HL-60 (cell line): Measurements from ENCODE around the gene MAGI2.

Experiments used
- DNase-seq, 2 experiments: peaks; one replicate each; pipeline ENCODE4 v3.0.0-alpha.2; 2010 to 2020; ENCODE audit warnings: low read depth in 1 of 2, low spot score in 1 of 2
- H3K27ac ChIP-seq: fragments of 250-450 bp; sonication (Bioruptor Pico); replicated peaks from 2 replicates; pipeline ENCODE4 v1.5.1; 2020; ENCODE audit warnings: mild to moderate bottlenecking, moderate library complexity
- H3K27me3 ChIP-seq: fragments of 250-450 bp; sonication (Bioruptor Pico); 2 replicates; pipeline ENCODE4 v1.5.1; 2021; ENCODE audit warnings: mild to moderate bottlenecking, moderate library complexity; ENCODE audit not compliant: insufficient read depth, poor library complexity, severe bottlenecking
- H3K4me3 ChIP-seq: replicated peaks from 2 replicates; pipeline ENCODE4 v1.5.1; 2011; ENCODE audit warnings: mild to moderate bottlenecking, control low read depth, low read length; ENCODE audit not compliant: insufficient read depth
- GABPA ChIP-seq: IDR thresholded peaks from 2 replicates; pipeline ENCODE4 v1.6.1; 2012; ENCODE audit warnings: low read depth
- POLR2AphosphoS5 ChIP-seq: IDR thresholded peaks from 2 replicates; pipeline ENCODE4 v1.6.1; 2012; ENCODE audit warnings: low read depth
- SPI1 ChIP-seq: IDR thresholded peaks from 2 replicates; pipeline ENCODE4 v1.6.1; 2012; ENCODE audit warnings: low read depth, mild to moderate bottlenecking, borderline replicate concordance
- TF ChIP-seq, protein P1 (sequence below): IDR thresholded peaks from one replicate; pipeline ENCODE4 v1.5.1; 2011; ENCODE audit warnings: low read length, control low read depth, inconsistent platforms; ENCODE audit not compliant: insufficient read depth
- TF ChIP-seq, protein P2 (sequence below): IDR thresholded peaks from 2 replicates; pipeline ENCODE4 v1.6.1; 2012; ENCODE audit warnings: low read depth; ENCODE audit not compliant: insufficient replicate concordance

MAGI2 gene

DNA sequence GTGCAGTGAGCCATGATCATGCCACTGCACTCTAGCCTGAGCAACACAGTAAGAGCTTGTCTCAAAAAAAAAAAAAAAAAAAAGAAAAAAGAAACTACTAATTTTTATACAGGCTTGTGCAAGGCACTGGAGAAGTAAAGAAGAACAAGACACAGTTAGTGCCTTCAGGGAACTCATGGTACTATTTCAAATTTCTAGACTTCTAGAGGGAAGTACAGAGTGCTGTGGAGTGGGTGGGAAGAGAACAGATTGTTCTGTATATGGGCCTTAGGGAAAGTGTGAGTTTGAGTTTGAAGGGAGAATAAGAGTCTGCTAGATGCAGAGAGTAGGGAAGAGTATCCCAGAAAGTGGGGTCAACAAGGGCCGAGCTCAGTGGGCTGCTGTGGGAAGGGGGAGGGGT is 1420.1 kb downstream of the MAGI2 start:
- TF ChIP-seq GABPA (no peak), SPI1 (no peak), POLR2AphosphoS5 (no peak)
- TF ChIP-seq, protein P1, sequence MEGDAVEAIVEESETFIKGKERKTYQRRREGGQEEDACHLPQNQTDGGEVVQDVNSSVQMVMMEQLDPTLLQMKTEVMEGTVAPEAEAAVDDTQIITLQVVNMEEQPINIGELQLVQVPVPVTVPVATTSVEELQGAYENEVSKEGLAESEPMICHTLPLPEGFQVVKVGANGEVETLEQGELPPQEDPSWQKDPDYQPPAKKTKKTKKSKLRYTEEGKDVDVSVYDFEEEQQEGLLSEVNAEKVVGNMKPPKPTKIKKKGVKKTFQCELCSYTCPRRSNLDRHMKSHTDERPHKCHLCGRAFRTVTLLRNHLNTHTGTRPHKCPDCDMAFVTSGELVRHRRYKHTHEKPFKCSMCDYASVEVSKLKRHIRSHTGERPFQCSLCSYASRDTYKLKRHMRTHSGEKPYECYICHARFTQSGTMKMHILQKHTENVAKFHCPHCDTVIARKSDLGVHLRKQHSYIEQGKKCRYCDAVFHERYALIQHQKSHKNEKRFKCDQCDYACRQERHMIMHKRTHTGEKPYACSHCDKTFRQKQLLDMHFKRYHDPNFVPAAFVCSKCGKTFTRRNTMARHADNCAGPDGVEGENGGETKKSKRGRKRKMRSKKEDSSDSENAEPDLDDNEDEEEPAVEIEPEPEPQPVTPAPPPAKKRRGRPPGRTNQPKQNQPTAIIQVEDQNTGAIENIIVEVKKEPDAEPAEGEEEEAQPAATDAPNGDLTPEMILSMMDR: no peak
- TF ChIP-seq, protein P2, sequence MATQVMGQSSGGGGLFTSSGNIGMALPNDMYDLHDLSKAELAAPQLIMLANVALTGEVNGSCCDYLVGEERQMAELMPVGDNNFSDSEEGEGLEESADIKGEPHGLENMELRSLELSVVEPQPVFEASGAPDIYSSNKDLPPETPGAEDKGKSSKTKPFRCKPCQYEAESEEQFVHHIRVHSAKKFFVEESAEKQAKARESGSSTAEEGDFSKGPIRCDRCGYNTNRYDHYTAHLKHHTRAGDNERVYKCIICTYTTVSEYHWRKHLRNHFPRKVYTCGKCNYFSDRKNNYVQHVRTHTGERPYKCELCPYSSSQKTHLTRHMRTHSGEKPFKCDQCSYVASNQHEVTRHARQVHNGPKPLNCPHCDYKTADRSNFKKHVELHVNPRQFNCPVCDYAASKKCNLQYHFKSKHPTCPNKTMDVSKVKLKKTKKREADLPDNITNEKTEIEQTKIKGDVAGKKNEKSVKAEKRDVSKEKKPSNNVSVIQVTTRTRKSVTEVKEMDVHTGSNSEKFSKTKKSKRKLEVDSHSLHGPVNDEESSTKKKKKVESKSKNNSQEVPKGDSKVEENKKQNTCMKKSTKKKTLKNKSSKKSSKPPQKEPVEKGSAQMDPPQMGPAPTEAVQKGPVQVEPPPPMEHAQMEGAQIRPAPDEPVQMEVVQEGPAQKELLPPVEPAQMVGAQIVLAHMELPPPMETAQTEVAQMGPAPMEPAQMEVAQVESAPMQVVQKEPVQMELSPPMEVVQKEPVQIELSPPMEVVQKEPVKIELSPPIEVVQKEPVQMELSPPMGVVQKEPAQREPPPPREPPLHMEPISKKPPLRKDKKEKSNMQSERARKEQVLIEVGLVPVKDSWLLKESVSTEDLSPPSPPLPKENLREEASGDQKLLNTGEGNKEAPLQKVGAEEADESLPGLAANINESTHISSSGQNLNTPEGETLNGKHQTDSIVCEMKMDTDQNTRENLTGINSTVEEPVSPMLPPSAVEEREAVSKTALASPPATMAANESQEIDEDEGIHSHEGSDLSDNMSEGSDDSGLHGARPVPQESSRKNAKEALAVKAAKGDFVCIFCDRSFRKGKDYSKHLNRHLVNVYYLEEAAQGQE: no peak
- Histone ChIP-seq H3K27ac (no peak overlapping the region), H3K27me3 (peaks cover 7% of the 10 kb centered on the region), H3K4me3 (no peak overlapping the region)
- DNase-seq: no peak

DNA sequence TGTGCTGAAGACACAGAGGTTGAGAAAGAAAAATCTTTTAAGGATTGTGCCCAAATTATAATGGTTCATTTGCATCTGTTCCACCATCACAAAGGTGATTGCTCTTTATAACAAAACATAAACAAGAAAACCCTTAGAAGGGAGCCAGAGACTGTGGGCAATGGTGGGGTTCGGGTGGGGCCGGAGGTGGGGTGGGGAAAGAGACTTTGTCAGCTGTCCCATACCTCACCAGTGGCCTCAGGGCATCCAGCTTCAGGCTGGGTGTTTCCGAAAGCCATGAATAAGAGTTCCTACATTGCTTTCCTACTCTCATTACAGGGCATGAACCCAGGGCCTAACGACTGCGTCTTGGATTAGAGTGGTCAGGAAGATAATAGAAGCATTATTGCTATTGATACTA is 1427.0 kb downstream of the MAGI2 start:
- Histone ChIP-seq H3K27ac (no peak overlapping the region), H3K4me3 (no peak overlapping the region), H3K27me3 (peaks cover 8% of the 10 kb centered on the region)
- no peak for TF ChIP-seq SPI1
- no peak for TF ChIP-seq POLR2AphosphoS5
- no peak for TF ChIP-seq GABPA
- TF ChIP-seq, protein P1: no peak
- no peak for DNase-seq

DNA sequence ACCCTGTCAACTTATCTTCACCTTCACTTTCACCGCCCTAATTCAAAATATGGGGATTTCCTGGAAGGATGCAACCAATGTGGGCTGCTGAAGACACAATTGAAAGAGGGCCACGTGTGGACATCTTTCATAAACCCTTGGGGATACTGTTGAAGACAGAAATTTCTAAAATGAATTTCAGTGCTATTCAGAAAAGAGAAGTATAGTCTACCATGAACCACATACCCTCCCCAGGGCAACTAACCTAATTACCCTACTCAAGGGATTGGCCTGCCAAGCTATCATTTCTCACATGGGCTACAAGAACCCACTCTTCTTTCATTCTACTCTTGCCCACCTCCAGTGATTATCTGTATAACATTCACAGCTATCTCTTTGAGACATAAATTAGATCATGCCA is 1428.9 kb downstream of the MAGI2 start:
- TF ChIP-seq, protein P2: no peak
- TF ChIP-seq, protein P1: no peak
- TF ChIP-seq POLR2AphosphoS5 (no peak), GABPA (no peak), SPI1 (no peak)
- peaks cover 3% of the 10 kb centered on the region for H3K27me3 ChIP-seq
- H3K4me3 ChIP-seq: no peak overlapping the region
- DNase-seq: no peak
- H3K27ac ChIP-seq: no peak overlapping the region

DNA sequence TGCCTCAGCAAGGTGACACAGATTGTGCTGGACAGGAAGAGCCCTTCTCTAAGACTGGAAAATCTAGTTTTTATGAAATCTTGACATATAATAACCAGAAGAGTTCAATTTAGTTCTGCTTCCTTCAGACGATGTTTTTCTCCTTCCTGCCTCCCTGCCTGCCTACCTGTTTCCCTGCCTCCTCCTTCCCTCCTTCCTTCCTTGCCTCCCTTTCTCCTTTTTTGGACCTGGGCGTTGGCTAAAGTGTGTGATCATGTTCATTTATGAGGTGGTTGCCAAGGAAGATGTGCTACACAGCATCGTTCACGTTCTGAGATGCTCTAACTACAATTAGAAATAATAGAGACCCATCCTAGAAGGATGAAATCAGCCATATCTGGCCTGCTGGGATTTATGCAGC is 1430.3 kb downstream of the MAGI2 start:
- Histone ChIP-seq H3K4me3 (no peak overlapping the region), H3K27ac (no peak overlapping the region), H3K27me3 (peaks cover 12% of the 10 kb centered on the region)
- no peak for DNase-seq
- TF ChIP-seq, protein P2: no peak
- no peak for TF ChIP-seq GABPA
- no peak for TF ChIP-seq SPI1
- TF ChIP-seq POLR2AphosphoS5: no peak
- TF ChIP-seq, protein P1: no peak
